NCI-H146 (cell line): ENCODE measurements around the gene MIEF1.

Experiments
- DNase-seq: peaks from one replicate; lab custom pipeline; 2025; lab: John Stamatoyannopoulos, UW

The MIEF1 gene

DNA sequence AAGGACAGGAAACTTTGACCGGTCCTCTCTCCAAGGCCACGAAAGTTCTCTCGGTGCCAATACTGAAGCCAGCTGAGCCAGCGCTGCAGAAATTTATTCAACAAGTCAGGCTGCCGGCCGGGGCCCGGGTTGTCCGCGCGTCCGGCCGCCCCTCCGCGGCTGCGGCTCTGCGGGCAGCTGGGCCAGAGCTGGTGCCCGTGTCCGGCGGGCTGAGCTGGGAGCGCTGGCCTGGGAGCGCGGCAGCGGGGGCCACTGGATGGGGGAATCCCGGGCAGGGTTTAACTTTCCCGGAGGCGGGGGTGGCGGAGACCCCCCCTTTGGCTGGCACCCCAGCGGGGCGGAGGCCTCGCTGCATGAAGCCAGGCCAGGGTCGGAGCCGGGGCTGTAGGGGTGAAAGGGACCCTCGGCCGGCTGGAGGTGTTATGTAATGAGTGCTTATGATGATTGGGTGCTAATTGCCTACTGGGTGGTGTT is 56.2 kb downstream of the MIEF1 start:
- DNase-seq: no peak

DNA sequence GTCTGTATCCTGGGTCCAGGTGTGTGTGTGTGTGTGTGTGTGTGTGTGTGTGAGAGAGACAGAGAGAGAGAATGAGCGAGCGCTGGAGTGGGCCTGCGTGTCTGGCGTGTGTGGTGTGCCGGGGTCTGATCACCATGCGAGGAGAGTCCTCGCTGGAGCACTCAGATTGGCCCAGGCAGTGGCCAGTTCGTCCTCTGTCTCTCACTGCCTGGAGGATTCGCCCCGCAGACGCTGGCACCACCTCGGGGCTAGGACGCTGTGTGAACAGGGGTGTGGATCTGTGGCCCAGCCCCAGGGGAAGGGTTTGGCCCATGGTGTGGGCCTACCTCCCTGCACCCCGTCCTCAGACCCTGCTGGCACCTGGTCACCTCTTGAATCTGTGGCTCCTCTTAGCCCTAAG is 56.9 kb downstream of the MIEF1 start:
- DNase-seq: no peak

DNA sequence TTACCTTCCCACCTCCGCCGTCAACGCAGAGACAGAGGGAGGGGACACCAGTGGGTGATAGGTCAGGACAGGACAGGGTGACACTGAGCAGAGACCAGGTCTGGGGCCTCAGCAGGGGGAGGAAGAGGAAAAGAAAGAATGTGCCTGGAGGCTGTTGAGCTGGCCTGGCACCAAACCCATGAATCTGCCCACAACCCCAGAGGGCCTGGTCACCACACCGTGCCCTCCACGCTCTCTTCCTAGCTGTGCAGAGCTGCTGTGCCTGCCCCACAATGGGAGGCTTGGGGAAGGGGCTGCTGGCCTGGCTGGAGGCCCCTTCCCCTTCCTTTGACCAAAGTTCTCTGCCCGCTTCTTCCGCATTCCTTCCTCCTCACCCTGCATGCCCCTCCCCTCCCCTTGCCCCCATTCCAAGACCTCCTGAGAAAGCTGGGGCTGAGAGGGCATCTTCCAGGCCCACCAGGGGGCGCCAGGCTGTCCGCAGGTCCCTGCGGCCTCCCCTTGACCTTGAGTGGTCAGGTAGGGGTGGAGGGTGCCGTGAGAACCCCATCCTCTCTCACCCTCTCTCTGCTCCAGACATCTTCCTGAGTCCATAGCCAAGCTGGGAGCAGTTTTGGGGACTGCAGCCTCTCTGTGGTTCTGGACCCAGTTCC is 57.5 kb downstream of the MIEF1 start:
- no peak for DNase-seq

DNA sequence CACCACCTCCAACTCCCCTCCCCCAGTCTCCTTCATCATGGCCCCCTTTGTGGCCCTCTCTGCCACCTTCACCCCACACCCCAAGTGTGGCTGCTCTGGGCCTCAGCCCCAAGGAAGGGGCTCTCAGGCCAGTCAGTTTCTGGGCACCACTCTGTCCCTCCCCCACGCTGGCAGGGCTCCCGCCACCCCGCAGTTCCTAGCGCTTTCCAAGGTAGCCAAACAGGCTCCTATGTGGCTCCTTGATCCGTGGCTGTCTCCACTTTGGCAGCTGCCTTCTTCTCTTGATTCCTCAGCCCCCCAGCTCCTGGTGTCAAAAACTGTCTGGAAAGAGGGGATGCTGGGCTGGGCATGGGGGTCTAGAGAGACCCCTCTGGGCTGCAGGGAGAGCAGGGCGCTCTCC is 58.0 kb downstream of the MIEF1 start:
- no peak for DNase-seq

DNA sequence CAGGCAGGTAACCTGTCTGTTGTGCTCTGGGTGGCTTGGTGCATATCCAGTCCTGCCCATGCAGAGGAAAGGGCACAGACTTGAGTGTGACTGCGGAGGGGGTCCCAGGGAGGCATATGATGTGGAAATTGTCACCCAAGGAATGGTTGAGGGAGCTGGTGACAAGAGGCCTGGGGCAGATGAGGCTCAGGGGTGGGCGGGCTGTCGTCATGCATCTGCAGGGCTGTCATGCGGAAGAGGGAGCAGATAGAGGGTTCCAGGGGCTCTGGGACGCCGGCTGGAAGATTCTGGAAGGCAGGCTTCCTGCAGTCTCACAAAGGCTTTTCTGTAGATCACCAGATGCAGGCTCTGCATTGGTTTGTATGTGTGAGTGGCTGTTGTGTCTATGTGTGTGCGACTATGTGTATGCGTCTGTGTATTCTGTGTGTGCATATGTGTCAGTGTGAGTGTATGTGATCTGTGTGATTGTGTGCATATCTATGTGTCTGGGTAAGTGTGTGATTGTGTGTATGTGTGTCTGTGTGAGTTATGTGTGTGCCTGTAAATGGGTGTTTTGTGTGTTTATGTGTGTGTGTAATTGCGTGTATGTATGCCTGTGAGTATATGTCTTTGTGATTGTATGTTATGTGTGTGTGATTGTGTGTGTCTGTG is 60.9 kb downstream of the MIEF1 start:
- no peak for DNase-seq

DNA sequence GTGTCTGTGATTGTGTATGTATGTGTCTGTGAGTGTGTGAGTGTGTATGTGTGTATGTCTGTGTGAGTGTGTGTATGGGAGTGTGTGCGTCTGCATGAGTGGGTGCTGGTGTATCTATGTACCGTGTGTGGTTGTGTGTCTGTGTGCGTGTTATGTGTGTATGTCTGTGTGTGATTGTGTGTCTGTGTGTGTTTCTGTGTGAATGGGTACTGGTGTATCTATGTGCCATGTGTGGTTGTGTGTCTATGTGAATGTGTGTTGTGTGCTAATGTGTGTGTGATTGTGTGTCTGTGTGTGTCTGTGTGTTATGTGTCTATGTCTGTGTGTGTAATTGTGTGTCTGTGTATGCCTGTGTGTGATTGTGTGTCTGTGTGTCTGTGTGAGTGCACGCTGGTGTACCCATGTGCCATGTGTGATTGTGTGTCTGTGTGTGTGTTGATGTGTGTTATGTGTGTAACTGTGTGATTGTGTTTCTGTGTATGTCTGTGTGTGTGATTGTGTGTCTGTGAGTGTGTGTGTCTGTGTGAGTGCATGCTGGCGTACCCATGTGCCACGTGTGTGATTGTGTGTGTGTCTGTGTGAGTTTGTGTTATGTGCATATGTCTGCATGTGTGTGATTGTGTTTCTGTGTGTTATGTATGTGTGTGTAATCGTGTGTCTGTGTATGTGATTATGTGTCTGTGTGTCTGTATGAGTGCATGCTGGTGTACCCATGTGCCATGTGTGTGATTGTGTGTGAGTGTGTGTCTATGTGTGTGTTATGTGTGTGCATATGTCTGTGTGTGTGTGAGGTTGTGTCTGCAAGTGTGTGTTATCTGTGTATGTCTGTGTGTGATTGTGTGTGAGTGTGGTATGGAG is 61.7 kb downstream of the MIEF1 start:
- DNase-seq: no peak

DNA sequence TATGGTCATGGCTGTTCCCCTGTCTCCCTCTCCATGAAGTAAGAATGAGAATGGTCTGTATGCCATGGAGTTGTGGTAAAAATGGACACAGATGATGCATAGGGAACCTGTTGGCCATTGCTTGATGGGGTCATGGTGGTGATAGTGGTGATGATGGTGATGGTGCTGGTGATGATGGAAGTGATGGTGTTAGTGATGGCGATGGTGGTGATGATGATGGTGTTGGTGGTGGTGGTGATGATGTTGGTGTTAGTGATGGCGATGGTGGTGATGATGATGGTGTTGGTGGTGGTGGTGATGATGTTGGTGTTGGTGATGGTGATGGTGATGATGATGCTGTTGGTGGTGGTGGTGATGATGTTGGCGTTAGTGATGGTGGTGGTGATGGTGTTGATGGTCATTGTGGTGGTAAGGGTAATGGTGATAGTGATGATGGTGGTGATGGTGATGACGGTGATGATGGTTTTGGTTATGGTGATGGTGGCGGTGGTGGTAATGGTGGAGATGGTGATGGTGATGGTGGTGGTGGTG is 63.4 kb downstream of the MIEF1 start:
- no peak for DNase-seq

DNA sequence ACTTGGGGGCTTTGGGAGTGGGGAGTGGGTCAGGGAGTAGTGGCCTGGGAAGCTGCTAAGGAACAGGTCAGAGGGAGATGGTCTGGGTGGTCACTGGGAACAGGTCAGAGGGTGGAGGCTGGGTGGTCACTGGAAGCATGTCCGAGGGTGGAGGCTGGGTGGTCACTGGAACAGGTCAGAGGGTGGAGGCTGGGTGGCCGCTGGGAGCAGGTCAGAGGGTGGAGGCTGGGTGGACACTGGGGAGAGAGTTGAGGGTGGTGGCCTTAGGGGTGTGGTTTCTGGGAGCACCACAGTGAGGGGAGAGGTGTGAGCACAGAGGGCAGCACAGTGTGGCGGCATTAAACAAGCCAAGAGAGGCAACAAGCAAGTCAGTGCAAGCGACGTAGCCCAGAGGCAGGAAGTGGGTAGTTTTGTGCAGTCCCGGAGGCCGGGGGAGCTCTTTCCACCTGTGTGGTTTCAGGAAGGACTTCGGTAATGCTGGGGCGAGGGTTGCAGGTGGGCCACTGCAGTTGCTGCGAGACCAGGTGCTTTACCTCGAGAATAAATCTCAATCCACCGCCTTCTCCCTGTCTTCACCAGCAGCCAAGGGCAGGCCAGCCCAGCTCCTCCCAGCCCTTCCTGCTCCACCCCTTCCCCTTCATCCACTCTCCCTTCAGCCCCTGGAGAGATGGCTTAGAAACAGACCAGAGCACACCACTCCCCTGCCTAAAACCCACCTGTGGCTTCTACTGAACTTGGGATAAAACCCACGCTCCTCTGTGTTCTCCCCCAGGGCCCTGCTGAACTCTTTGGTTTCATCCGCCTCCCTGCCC is 65.3 kb downstream of the MIEF1 start:
- no peak for DNase-seq
